K562 (cell line): ENCODE results near the gene MPC1. TPM values are rescaled to one million over a fixed set of nuclear protein-coding genes. Genes with fewer than 3 reads are reported as not detected.
A peak's percentile ranks its signal among the peaks of the same experiment; 100 is the strongest.

Source experiments
- ATF7 ChIP-seq: fragments of 450-650 bp; IDR thresholded peaks from 2 replicates; pipeline ENCODE4 v1.7.1; 2014; ENCODE audit warnings: mild to moderate bottlenecking, moderate library complexity
- BHLHE40 ChIP-seq: IDR thresholded peaks from 2 replicates; pipeline ENCODE4 v1.6.1; 2011; ENCODE audit warnings: low read length, improper control_type of control experiment
- CBX3 ChIP-seq, 2 experiments: IDR thresholded peaks; 1 replicate in 1 of 2; 2 replicates in 1 of 2; pipeline ENCODE4 v1.6.1; 2012; ENCODE audit warnings: inconsistent platforms in 2 of 2, low read length in 2 of 2, borderline replicate concordance in 1 of 2, control low read depth in 1 of 2
- CCAR2 ChIP-seq: fragments of 200-400 bp; formaldehyde crosslinking; IDR thresholded peaks from 2 replicates; pipeline ENCODE4 v1.6.1; 2017; ENCODE audit warnings: mild to moderate bottlenecking, low read depth, low read length
- CREM ChIP-seq: IDR thresholded peaks from 2 replicates; pipeline ENCODE4 v1.6.1; 2014; ENCODE audit warnings: antibody characterized with exemption, low read depth
- E4F1 ChIP-seq: fragments of 250-450 bp; sonication (Bioruptor Pico); IDR thresholded peaks from 2 replicates; pipeline ENCODE4 v1.5.0; 2021; ENCODE audit warnings: mild to moderate bottlenecking, borderline replicate concordance
- IFI16 ChIP-seq: fragments of 250-450 bp; sonication (Bioruptor Pico); IDR thresholded peaks from 2 replicates; pipeline ENCODE4 v2.1.2; 2022; ENCODE audit warnings: mild to moderate bottlenecking, inconsistent platforms
- MBD2 ChIP-seq: sonication (generic); IDR thresholded peaks from 2 replicates; pipeline ENCODE4 v1.6.1; 2016; ENCODE audit warnings: low read depth, borderline replicate concordance
- NFYB ChIP-seq: IDR thresholded peaks from 2 replicates; pipeline ENCODE4 v1.6.1; 2011; ENCODE audit warnings: mild to moderate bottlenecking, moderate library complexity; ENCODE audit not compliant: insufficient read length; ENCODE audit errors: extremely low read depth
- POLR2A ChIP-seq: fragments of 450-650 bp; conservative IDR thresholded peaks from 2 replicates; pipeline ENCODE4 v1.6.1; 2016
- PRPF4 ChIP-seq: fragments of 200-400 bp; formaldehyde crosslinking; IDR thresholded peaks from one replicate; pipeline ENCODE4 v1.6.1; 2017; ENCODE audit warnings: low read length, low read depth, mild to moderate bottlenecking; ENCODE audit not compliant: insufficient read depth, poor library complexity, severe bottlenecking
- RBM25 ChIP-seq: fragments of 200-400 bp; formaldehyde crosslinking; IDR thresholded peaks from 2 replicates; pipeline ENCODE4 v1.6.1; 2018; ENCODE audit warnings: low read length, low read depth, moderate library complexity; ENCODE audit not compliant: severe bottlenecking
- STAT5B ChIP-seq: fragments of 250-450 bp; sonication (Bioruptor Pico); IDR thresholded peaks from 2 replicates; pipeline ENCODE4 v1.8.0; 2021; ENCODE audit warnings: mild to moderate bottlenecking, inconsistent platforms
- TSHZ1 ChIP-seq: fragments of 250-450 bp; sonication (Bioruptor Pico); IDR thresholded peaks from 2 replicates; pipeline ENCODE4 v1.4.0; 2020; ENCODE audit warnings: mild to moderate bottlenecking, moderate library complexity
- ZKSCAN1 ChIP-seq: fragments of 150-350 bp; IDR thresholded peaks from 2 replicates; pipeline ENCODE4 v1.6.1; 2016; ENCODE audit warnings: low read depth, low read length
- ZNF431 ChIP-seq: sonication (generic); formaldehyde crosslinking; IDR thresholded peaks from 2 replicates; pipeline ENCODE4 v1.8.0; 2022; ENCODE audit warnings: mild to moderate bottlenecking, missing genetic modification reagents
- polyA plus RNA-seq, 8 experiments: library from polyadenylated mRNA; depleted of rRNA in 4 of 8; stranded (reverse) in 5 of 8; unstranded in 3 of 8; fragments of >200 nt; fragmentation: Nextera tagmentation in 2 of 8; fragmentation: Illumina TruSeq in 1 of 8; extraction: Ambion mirVana in 2 of 8; extraction: Trizol in 1 of 8; gene quantifications; 2 replicates each; pipeline versions ENCODE4 v1.2.1 to v1.2.3, GENCODE V29; 2011 to 2014; ENCODE audit warnings: inconsistent platforms in 1 of 8, missing spikeins in 1 of 8
- total RNA-seq, 7 experiments: library from RNA; depleted of rRNA in 6 of 7; stranded (reverse); fragments of >200 nt in 6 of 7; fragmentation: Illumina TruSeq in 2 of 7; extraction: Trizol in 2 of 7; gene quantifications; 2 replicates each; pipeline versions ENCODE4 v1.2.1 to v1.2.3, GENCODE V29; 2011 to 2021; ENCODE audit warnings: low replicate concordance in 1 of 7
- TF ChIP-seq, protein P1 (sequence below): fragments of 450-650 bp; IDR thresholded peaks from 2 replicates; pipeline ENCODE4 v1.6.1; 2014; ENCODE audit warnings: low read depth, mild to moderate bottlenecking, moderate library complexity, borderline replicate concordance
- TF ChIP-seq, protein P2 (sequence below): fragments of 450-650 bp; formaldehyde crosslinking; IDR thresholded peaks from 2 replicates; pipeline ENCODE4 v1.4.0; 2020; ENCODE audit warnings: mild to moderate bottlenecking, moderate library complexity

The MPC1 gene
- total and polyA plus RNA-seq, 9 of the 15 experiments (the other 6 are each of a cell fraction or from before 2014, with no cell fraction given) = 78.6 to 185 (median 138) TPM

- TF ChIP-seq, protein P1, sequence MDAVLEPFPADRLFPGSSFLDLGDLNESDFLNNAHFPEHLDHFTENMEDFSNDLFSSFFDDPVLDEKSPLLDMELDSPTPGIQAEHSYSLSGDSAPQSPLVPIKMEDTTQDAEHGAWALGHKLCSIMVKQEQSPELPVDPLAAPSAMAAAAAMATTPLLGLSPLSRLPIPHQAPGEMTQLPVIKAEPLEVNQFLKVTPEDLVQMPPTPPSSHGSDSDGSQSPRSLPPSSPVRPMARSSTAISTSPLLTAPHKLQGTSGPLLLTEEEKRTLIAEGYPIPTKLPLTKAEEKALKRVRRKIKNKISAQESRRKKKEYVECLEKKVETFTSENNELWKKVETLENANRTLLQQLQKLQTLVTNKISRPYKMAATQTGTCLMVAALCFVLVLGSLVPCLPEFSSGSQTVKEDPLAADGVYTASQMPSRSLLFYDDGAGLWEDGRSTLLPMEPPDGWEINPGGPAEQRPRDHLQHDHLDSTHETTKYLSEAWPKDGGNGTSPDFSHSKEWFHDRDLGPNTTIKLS = peak; percentile 93
- TF ChIP-seq ATF7 = peak; percentile 79
- no peak for TF ChIP-seq PRPF4
- peak; percentile 99 for TF ChIP-seq E4F1
- peak; percentile 77; the same call in 1 of the 2 replicates for TF ChIP-seq MBD2
- peak in 1 of 2 experiments; percentile 6; a peak in 1 of 3 replicates for TF ChIP-seq CBX3 (IDR thresholded peaks at IDR 0.05; ENCODE audit: borderline replicate concordance in 1 of 2, low read length in 2 of 2)
- TF ChIP-seq BHLHE40 = peak; percentile 85
- TF ChIP-seq IFI16 = no peak
- TF ChIP-seq NFYB = peak; percentile 85
- peak; percentile 75; the same call in 1 of the 2 replicates for TF ChIP-seq CREM
- no peak for TF ChIP-seq CCAR2
- peak; percentile 87 for TF ChIP-seq POLR2A
- TF ChIP-seq, protein P2, sequence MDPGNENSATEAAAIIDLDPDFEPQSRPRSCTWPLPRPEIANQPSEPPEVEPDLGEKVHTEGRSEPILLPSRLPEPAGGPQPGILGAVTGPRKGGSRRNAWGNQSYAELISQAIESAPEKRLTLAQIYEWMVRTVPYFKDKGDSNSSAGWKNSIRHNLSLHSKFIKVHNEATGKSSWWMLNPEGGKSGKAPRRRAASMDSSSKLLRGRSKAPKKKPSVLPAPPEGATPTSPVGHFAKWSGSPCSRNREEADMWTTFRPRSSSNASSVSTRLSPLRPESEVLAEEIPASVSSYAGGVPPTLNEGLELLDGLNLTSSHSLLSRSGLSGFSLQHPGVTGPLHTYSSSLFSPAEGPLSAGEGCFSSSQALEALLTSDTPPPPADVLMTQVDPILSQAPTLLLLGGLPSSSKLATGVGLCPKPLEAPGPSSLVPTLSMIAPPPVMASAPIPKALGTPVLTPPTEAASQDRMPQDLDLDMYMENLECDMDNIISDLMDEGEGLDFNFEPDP (CRISPR knock-in tag) = 0 out of 2 replicates have a peak, but pooled peaks have one; percentile 41
- no peak for TF ChIP-seq ZKSCAN1
- 0 out of 2 replicates have a peak, but pooled peaks have one; percentile 34 for TF ChIP-seq ZNF431 (CRISPR knock-in tag)
- peak; percentile 100 for TF ChIP-seq RBM25
- TF ChIP-seq STAT5B (CRISPR knock-in tag) = no peak
- no peak for TF ChIP-seq TSHZ1 (CRISPR knock-in tag)
These were observed at the start of gene MPC1 (continued) for GRCh38 chr6:166382933-166383801.
